Measurements from ENCODE around the gene WNT8A.
"Not testable (repeated sequence)": the region's sequence is repeated elsewhere in the genome, so short reads cannot be mapped to it uniquely, and the experiment has no call there.

WNT8A gene

DNA sequence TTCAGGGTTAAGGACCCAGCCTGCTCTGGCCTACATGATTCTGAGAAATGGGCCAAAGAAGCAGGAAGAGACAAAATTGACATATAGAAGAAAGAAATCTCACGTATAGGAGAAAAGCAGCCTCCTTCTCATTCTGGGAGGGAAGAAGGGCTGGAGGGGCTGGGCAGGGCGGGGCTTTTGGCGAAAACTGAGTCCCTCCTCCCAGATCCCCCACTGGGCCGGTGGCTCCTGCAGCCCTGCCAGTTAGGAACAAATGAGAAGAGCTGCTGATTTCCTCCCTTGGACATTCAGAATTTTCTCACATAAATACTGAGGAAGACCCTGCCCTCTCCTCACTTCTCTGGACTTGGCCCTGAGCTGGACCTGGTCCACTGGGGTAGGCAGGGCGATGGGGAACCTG lies at the start of gene WNT8A:
TSS of gene WNT8A (plus strand) at position 332 of the 400 bp plus-strand sequence. CDS start 95 bp downstream, outside the sequence.
- DNase-seq (ENCODE audit: low read depth), result no peak

- DNase-seq (ENCODE audit: low read depth), result peak; percentile 88
These were observed 48.0 kb upstream of the WNT8A start for GRCh38 chr5:138035605-138036537.

GRCh38 chr5:138037271-138037670 lies 46.6 kb upstream of the WNT8A start:
- DNase-seq (ENCODE audit: low read depth), result peak; percentile 53

DNA sequence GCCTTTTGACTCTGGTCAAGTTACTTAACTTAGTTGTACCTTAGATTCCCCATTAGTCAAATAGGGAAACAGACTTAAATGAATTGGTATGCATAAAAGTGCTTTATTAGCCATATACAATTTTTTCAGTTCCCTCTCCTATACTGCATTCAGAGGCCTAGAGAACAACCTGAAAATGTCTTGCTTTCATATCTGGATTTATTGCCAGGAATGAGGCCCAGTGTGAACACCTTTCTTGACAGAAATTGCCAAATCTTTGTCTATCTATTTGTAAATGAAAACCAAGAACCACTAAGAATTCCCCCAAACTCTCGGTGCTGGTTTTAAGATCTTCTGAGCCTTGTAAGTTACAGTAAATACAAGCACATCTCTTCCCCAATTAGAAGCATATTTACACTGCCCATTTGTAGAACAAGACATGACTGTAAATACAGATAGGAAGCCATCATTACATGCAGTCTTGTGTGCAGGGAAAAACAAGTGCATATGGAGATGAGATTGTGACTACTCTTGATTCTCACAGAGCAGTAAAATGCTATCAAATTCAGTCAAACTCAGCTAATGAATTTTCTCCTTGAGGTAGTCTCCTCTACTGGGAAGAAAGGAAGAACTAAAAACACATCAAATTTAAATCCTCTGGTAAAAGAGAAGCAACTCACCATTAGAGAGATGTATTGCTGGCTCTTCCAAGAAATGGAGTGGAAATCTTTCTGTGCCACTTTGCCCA lies 45.8 kb upstream of the WNT8A start:
- DNase-seq (ENCODE audit: low read depth), result no peak

GRCh38 chr5:138038826-138039225 lies 45.0 kb upstream of the WNT8A start:
- DNase-seq (ENCODE audit: low read depth), result no peak

DNA sequence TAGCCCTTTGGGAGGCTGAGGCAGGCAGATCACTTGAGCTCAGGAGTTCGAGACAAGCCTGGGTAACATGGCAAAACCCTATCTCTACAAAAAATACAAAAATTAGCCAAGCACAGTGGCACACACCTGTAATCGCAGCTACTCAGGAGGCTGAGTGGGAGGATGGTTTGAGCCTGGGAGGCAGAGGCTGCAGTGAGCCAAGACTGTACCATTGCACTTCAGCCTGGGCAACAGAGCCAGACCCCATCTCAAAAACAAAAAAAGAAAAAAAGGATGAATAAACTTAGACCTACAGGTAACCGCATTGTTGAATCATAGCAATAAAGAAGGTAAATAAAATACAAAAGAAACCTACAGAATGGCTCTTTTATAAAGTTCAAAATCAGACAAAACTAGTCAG lies 38.5 kb upstream of the WNT8A start:
- not testable (repeated sequence) for DNase-seq (ENCODE audit: low read depth)

DNA sequence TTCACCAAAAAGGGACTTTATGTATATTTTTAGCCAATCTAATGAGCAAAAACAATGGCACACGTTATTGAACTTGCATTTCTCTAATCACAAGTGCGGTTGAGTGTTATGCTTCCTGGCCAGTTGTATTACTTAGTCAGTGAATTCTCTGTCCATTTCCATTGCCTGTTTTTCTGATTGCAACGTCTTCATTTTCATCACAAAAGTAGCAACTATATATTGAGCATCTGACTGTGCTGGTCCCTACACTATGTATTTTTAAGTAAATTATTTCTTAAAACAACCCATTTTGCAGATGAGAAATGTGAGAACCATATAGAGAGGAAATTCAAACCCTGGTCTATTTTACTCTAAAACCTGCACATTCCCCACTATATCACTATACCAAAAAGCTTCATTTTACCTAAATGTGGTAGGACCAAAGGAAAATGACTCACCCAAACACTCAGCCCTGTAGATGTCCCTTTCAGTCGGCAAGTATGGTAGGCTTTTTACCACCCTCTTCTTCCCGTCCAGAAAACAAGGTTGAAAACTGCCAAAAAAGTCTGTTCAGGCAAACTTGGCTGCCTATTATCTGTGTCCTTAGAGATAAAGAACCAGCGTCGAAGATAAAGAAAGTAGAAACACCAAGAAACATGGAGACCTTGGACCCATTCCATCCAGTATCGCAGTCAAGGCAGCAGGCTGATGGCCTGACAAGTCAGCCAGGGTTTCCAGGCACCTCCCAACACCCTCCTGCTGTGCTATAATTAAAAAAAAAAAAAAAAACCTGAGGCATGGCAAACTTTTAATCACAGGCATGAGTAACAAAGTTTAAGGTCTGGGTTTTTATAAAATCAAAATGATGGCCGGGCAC lies 32.2 kb upstream of the WNT8A start:
- DNase-seq (ENCODE audit: low read depth), result no peak

GRCh38 chr5:138052718-138053117 lies 31.1 kb upstream of the WNT8A start:
- DNase-seq (ENCODE audit: low read depth), result not testable (repeated sequence)

- DNase-seq (ENCODE audit: low read depth), result no peak
These were observed 30.3 kb upstream of the WNT8A start for GRCh38 chr5:138053554-138053953.

- DNase-seq (ENCODE audit: low read depth), result no peak
These were observed 29.6 kb upstream of the WNT8A start for GRCh38 chr5:138054206-138054605.

- no peak for DNase-seq (ENCODE audit: low read depth)
These were observed 28.8 kb upstream of the WNT8A start for GRCh38 chr5:138054847-138055558.

GRCh38 chr5:138064526-138064925 lies 19.3 kb upstream of the WNT8A start:
- DNase-seq (ENCODE audit: low read depth), result peak; percentile 13

DNA sequence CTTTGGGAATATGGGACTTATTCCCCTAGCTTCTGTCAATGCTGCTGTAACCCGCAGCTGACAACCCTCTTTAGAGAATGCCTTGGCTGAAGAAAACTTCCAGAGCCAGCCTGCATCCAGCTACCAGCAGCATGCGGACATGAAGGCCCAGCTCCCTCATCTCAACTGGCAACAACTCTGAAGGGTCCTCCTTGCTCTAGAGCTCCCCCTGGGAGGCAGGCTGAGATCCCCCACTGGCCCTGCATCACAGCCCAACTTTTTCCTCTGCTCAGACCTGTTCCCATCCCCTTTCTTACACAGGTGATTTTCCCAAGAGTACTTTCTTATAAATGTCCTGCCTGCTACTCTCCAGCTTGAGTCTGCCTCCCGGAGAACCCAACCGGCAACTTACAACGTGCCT lies 18.7 kb upstream of the WNT8A start:
- no peak for DNase-seq (ENCODE audit: low read depth)

DNA sequence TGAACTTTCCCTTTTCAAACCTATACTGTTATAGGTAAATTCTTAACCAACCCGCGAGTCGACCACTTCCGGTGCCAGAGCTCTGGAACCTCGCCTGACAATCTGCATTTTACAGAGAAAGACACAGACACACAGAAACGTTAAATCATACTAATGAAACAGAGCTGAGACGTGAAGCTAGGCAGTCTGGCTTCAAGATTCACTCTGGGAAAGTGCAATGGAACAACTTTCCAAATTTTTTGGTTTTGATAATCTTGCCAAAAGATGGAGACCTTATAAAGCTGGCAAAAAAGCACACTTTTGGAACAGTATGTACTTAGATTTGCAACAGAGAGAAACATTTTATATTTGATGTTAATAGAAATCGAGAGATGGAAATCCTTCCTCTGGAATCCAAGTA lies 15.9 kb upstream of the WNT8A start:
- DNase-seq (ENCODE audit: low read depth), result no peak

GRCh38 chr5:138068742-138069600 lies 14.9 kb upstream of the WNT8A start:
- peak; percentile 67 for DNase-seq (ENCODE audit: low read depth)

DNA sequence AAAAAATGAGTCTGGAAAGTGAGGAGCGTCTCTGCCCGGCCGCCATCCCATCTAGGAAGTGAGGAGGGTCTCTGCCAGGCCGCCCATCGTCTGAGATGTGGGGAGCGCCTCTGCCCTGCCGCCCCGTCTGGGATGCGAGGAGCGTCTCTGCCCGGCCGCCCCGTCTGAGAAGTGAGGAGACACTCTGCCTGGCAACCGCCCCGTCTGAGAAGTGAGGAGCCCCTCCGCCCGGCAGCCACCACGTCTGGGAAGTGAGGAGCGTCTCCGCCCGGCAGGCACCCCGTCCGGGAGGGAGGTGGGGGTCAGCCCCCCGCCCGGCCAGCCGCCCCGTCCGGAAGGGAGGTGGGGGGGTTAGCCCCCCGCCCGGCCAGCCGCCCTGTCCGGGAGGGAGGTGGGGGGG lies 13.8 kb upstream of the WNT8A start:
- DNase-seq (ENCODE audit: low read depth), result not testable (repeated sequence)

DNA sequence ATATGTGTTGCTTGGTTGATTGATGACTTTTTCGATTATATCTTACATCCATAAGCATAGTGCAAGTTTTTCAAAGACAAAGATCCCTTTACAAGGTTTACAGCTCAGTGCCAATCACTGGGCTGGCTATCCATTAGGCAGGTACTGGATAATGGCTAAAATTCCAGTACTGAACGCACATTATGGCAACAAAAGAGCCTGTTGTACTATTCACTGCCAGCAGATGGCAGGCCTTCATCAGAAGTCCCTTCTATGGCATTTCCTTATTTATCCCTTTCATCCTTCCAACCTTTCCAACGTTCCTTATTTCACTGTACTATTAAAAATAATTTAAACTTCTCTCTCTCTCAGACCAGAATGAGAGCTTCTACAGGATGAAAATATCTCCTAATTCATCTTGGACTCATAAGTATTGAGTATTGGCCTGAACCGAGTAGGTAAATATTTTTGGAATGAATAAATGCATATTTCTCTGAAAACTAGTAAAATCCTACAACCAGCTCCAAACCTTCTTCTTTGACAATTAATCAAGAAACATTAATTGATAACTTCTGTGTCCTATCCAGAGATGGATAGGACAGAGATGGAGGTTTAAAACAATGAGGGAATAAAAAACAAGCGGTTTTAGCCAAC lies 6.7 kb upstream of the WNT8A start:
- peak; percentile 57 for DNase-seq (ENCODE audit: low read depth)

- no peak for DNase-seq (ENCODE audit: low read depth)
These were observed 5.7 kb upstream of the WNT8A start for GRCh38 chr5:138078006-138078643.

DNA sequence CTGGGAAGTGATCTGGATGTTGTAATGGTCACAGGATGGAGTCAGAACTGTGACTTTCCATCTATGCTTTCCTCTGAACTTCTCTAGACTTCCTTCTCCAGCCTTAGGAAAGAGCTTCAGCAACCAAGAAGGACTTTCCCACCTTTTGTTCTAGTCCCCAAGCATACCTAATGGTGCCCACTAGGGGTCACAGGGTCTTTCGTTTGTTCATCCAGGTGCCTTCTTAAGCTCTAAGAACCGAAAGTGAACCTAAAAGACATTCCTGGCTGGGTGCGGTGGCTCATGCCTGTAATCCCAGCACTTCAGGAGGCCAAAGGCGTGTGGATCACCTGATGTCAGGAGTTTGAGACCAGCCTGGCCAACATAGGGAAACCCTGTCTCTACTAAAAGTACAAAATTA lies 1.8 kb upstream of the WNT8A start:
- no peak for DNase-seq (ENCODE audit: low read depth)

- no peak for DNase-seq (ENCODE audit: low read depth)
These were observed 7.9 kb downstream of the WNT8A start for GRCh38 chr5:138091685-138092084.

Measured in amniotic epithelial cell (primary cell).